Adrenal gland (tissue), 5 donors: ENCODE results near the gene MTARC2.

ENCODE experiments used
- CTCF ChIP-seq, 6 experiments: fragments of 450-650 bp in 4 of 6; fragments of 200-600 bp in 2 of 6; sonication (generic) in 1 of 6; IDR thresholded peaks; 1 replicate in 5 of 6; 2 replicates in 1 of 6; pipeline versions ENCODE4 v1.5.1 to v1.8.0; 2016 to 2021; ENCODE audit warnings: antibody characterized with exemption in 6 of 6, mild to moderate bottlenecking in 2 of 6, moderate library complexity in 1 of 6
- POLR2A ChIP-seq, 2 donors: fragments of 450-650 bp; IDR thresholded peaks; one replicate each; pipeline ENCODE4 v1.6.1; 2017; ENCODE audit warnings: antibody characterized with exemption in 2 of 2, mild to moderate bottlenecking in 2 of 2, moderate library complexity in 1 of 2
- donor health status: DM: no; HTN: no; CAD: no.

DNA sequence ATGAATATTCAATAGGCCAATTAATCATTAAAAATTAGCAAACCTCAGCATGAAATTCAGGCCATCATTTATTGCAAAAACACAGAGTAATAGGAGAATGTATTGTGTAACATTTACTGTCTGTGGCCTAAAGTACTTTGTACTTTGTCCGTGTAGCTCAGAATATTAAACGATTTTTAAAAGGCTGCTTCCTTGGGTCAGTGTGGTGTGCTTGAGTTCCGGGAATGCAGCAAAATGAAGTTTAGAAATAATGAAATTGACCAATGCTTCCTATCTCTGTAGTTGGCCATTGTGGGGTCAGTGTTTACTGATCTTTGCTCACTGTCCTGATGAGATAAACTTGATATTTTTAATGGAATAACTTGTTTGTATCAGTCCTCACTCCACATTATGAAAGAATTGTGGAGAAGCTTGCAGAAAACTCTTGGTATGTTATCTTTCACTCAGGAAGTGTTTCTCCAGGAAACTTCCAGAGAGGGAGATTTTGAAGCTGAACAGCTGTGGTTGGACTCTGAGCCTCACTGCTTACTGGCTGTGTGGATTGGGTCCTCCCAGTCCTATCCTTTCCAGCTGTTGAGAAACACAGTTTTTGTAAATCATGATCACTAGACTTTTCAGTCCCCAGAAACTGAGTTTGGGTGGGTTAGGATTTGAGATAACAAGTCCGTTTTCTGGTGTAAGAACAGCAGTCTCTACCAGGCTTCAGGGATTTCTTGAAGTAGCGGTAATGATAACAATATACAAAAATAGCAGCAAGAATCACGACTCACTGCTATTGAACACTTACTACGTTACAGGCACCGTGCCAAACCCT lies 19.4 kb downstream of the MTARC2 start:
- no peak for TF ChIP-seq CTCF (IDR thresholded peaks at IDR 0.05)
- TF ChIP-seq POLR2A (IDR thresholded peaks at IDR 0.05): no peak
